IPS DF 4.7 (cell line): ENCODE results near the gene RNF20.
"Not testable (repeated sequence)": the region's sequence is repeated elsewhere in the genome, so short reads cannot be mapped to it uniquely, and the experiment has no call there.

Experiments
- DNase-seq: peaks from one replicate; pipeline ENCODE4 v3.0.0-alpha.2; 2013; ENCODE audit warnings: low spot score; ENCODE audit errors: extremely low read depth

RNF20 gene

GRCh38 chr9:101533334-101534204 lies at the start of gene RNF20:
Gene RNF20 (plus strand): TSS chr9:101533853. CDS start chr9:101535424, 1,571 bp downstream.
- DNase-seq = peak; percentile 91

- DNase-seq = no peak
Measured at GRCh38 chr9:101484046-101484445, 49.6 kb upstream of the RNF20 start.

DNA sequence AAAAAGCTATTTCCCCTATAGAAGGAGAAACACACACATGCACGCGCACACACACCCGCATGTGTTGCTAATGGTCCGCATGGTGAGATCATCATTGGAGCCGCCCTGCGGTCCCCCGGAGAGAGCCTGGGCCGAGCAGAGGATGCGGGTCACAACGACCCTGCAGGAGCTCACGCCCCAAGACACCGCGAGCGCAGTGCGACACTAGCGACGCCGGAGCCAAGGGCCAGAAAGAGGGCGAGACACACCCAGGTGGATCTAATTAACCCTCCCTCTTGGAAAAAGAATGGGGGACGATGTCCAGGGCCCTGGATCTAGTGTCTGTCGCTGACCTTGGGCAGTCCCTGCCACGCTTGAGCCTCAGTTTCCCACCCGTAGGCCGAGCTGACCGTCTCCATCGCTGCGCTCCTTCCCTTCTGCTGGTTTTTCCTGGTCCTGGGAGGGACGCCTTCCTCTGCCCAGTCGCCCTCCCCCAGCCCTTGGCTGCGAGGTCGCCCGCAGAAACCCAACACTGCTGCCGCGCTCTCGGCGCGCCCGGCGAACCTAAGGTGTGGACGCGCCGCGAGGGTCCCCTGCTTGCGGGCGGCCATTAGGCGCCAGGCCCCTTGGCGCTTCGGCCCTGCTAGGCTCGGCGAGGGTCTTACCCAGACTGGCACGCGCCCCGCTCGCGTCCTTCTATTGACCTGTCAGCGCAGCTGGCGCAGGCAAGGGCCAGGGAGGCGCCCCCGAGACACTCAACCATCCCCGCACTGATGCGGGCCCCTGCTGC lies 47.5 kb upstream of the RNF20 start:
- no peak for DNase-seq

GRCh38 chr9:101486693-101487442 lies 46.8 kb upstream of the RNF20 start:
- DNase-seq = no peak

DNA sequence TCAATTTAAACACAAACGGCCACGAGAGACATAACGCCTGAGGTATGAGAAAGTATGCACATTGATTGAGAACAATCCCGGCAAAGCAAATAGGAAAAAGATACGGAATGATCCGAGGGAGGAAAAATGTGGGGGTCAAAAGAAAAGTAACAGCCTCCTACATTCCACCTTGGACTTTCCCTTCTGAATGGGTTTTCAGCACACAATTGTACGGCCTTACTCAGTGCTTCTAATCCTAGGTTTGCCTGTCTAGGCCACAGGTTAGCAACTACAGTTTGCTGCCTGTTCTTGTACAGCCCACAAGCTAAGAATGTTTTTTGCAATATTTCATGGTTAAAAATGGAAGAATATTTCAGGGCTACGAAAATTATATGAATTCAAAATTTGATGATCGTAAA lies 46.2 kb upstream of the RNF20 start:
- no peak for DNase-seq

DNA sequence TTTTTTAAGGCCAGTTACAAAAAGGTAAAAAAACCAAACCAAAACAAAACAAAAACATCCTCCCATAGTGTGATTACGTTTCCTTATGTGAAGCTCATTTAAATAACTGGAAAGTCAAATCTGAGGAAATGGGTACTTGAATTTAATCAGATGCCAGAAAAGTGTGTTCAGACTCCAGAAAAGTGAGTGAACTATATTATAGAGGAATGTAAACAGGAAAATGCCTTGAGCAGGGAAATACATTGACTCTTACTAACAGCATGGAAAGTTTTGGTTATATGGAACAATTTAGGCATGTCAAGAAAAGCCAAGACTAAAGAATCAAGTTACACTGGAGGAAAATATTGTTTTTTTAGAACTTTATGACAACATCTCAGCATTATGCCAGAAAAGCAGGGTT lies 37.8 kb upstream of the RNF20 start:
- no peak for DNase-seq

DNA sequence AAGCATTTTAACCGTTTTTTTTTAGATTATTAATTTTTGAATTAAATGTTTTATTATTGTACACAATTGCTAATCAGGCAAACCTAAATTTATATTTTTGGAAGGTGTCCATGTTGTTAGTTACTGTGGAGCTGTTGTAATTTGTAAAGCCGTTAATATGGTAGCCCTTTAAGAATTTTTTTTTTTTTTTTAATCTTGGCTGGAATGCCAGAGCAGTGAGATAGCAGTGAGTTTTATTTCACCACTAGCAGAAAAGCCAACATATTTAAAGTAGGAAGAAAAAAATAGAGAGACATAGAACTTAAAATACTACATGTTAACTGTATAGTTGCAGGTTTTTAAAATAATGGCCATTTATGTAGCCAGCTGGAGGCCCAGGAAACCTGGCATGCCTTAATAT lies 35.3 kb upstream of the RNF20 start:
- DNase-seq = no peak

GRCh38 chr9:101504188-101504587 lies 29.5 kb upstream of the RNF20 start:
- DNase-seq = no peak

DNA sequence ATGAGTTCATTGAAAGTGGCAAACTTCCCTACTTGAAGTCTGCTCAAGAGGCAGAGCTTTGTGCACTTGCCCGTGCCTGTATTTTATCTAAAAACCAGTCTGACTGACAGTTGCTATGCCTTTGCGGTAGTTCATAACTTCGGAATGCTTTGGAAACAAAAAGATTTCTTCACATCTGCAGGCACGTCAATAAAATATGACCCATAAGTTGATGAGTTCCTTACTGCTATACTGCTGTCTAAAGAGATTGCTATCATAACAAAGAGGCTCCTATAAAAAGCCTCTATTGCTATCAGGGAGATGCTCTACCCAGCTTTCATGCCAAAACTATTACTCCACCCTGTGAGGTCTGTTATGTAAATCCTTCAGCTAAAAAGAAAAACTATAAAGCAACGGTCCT lies 25.4 kb upstream of the RNF20 start:
- no peak for DNase-seq

DNA sequence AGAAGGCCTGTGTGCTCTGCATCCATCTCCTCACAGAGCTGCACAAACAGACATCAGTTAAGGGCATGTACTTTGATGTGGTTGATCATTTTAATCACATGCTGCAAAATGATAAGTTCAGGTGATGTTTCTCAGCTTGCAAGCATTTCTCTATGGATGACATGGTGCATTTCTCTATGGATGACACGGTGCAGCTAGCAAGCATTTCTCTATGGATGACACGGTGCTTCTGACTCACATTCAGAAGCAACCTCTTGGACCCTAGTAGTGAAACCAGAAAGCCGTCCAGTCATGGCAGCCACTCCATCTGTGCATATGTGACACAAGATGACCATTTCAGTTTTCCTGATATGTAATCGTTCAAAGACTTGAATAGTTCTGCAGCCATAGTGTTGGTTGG lies 24.1 kb upstream of the RNF20 start:
- DNase-seq = no peak

DNA sequence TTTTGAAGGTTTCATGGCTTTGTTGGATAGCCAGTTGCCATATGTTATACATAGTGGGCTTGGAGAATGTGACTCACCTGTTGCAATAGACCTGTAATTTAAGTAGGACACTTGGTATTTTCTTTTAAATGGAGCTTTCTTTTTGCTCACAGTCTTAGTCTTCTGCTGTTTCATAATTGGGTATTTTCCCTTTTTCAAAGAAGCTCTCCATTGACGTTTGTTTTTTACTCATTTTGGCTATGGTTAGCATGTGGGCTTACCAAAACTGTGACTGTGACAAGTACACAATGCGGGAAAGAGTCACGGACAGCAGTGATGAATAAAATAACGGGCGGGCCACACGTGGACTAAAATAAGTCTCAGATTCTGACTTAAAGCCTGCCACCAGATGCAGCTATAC lies 23.2 kb upstream of the RNF20 start:
- no peak for DNase-seq

DNA sequence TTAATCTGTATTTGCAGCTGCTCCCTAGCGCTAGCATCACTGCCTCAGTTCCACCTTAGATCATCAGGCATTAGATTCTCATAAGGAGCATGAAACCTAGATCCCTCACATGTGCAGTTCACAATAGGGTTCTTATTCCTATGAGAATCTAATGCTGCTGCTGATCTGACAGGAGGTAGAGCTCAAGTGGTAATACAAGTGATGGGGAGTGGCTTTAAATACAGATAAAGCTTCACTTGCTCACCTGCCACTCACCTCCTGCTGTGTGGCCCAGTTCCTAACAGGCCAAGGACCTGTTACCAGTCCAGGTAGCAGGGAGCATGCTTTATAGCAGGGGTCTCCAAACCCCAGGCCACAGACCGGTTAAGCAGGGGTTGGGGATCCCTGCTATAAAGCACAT lies 22.6 kb upstream of the RNF20 start:
- no peak for DNase-seq

DNA sequence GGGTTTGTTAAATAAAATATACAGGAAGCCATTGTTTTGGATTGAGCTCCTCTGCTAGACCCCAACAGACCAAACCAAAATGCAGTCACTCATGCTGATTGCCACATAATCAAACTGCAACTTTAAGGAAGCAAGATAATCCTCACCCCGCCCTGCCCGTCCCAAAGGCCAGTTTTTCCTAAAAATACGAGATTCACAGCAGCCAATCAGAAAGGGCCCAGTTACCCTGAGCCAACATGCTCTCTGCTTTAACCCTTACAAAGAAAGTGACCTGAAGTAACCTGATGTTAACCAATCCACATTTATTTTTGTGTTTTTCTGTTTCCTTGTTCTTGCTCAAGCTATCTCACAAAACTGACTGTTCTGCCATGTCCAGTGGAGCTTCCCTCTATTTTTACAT lies 21.5 kb upstream of the RNF20 start:
- no peak for DNase-seq

DNA sequence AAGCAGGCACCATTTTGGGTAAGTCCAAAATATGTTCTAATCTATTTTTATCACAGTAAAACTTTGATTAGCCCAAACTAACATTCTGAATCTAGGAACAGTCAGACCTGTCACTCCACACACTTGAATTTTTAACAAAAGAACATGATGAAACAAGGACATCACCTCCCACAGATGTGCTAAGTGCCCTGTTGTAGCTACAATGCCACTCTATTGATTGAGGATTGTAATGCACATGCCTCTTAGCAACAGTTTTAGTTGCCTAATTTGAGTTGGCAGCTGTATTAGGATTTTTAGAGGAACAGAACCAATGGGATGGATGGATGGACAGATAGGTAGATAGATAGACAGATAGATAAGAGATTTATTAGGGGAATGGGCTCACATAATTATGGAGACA lies 20.3 kb upstream of the RNF20 start:
- no peak for DNase-seq

- no peak for DNase-seq
Measured at GRCh38 chr9:101514071-101514470, 19.6 kb upstream of the RNF20 start.

DNA sequence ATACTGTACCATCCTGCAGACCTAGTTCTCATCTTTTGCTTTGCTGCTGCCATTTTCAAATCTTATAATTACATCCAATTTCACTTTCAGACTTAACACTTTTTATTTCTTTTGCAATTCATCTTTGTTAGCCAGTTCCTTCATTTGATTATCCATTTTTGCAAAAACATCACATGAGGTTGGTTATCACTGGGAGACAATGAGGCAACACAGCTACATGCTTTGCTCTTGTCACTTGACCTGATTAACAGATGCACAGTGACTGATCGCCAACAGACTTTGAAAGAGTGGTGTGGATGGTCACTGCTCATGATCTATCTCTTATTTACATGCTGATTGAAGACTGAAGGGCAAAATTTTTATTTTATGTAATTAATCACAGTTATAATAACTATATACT lies 17.0 kb upstream of the RNF20 start:
- no peak for DNase-seq

- not testable (repeated sequence) for DNase-seq
Measured at GRCh38 chr9:101518489-101518888, 15.2 kb upstream of the RNF20 start.

DNA sequence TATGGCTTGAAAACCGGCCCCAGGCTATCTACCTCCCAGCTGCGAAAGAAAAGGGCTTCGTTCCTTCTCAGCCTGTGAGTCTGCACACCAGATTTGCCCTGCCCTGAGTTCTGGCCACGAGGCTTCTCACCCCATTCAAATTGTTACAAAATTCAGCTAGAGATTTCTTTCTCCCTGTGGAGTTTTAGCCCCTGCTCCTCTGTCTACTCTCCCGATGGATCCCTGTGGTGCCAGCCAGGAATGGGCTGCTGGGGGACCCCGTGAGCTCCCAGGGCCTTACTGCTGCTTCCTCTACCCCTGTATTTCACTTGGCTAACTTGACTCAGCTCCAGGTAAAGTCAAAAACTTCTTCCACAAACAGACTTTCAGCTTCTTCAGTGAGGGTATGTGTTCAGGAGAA lies 9.3 kb upstream of the RNF20 start:
- DNase-seq = no peak

- DNase-seq = no peak
Measured at GRCh38 chr9:101527066-101527465, 6.6 kb upstream of the RNF20 start.

DNA sequence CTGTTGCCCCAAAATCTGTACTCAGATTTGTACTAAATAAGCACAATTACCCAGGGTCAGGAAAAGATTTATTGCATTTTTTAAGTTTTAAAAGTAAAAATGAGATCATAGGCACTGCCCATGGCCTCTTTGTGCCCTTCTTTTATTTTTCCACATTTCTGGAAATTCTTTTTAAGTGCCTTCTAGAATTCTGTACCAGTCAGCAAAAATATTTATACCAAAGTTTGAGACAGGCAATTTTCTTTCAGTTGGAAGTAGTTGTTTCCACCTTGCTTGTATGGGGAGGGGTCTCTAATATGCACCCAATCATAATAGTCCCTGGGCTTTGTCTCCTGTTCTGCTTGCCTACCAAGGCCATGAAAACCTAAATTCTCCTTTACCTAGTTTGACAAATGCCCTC lies 5.6 kb upstream of the RNF20 start:
- no peak for DNase-seq

GRCh38 chr9:101530076-101530711 lies 3.5 kb upstream of the RNF20 start:
- DNase-seq = no peak

DNA sequence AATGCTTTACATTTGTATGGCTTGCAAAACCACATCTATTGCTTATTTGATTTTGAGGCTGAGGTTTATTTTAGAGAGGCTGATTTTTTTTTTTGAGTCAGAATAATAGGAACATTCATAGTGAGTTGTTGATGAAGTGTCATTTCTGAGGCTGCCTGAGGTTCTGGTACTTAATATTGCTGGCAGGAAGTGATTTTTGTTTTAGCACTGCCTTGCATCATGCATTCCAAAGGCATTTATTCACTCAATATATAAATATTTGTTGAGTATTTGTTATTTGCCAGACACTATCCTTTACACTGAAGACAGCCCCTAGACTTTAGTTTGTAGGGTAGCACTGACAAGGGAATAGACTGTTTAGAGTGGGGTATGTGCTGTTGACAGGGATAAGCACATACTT lies 2.7 kb downstream of the RNF20 start:
- DNase-seq = no peak
